Left lung (tissue), 10 donors: ENCODE measurements around the gene EXOSC5. TPM values are rescaled to one million over a fixed set of nuclear protein-coding genes. Genes with fewer than 3 reads are reported as not detected.

ENCODE experiments used
- ATAC-seq: fragments of 200-7000 bp; cut with Tn5 transposase; one replicate; pipeline ENCODE4 v1.9.1; 2020; ENCODE audit warnings: moderate library complexity
- DNase-seq, 4 donors: peaks; one replicate each; pipeline ENCODE4 v3.0.0-alpha.2; 2013 to 2020
- H3K27ac ChIP-seq, 2 donors: fragments of 200-600 bp; sonication (generic) in 1 of 2; one replicate each; pipeline versions ENCODE4 v1.5.0 to v1.8.0; 2020 to 2021
- H3K27me3 ChIP-seq, 2 donors: fragments of 200-600 bp; sonication (generic) in 1 of 2; one replicate each; pipeline versions ENCODE4 v1.5.0 to v1.8.0; 2020 to 2021
- H3K36me3 ChIP-seq, 2 donors: fragments of 200-600 bp; sonication (generic) in 1 of 2; one replicate each; pipeline versions ENCODE4 v1.5.0 to v1.8.0; 2020 to 2021
- H3K4me1 ChIP-seq, 2 donors: fragments of 200-600 bp; one replicate each; pipeline ENCODE4 v1.8.0; 2021
- H3K4me3 ChIP-seq, 2 donors: fragments of 200-600 bp; sonication (generic) in 1 of 2; one replicate each; pipeline versions ENCODE4 v1.5.0 to v1.8.0; 2020 to 2021; ENCODE audit warnings: mild to moderate bottlenecking in 1 of 2
- H3K9me3 ChIP-seq, 2 donors: fragments of 200-600 bp; sonication (generic) in 1 of 2; one replicate each; pipeline versions ENCODE4 v1.5.0 to v1.8.0; 2020 to 2021
- CTCF ChIP-seq, 2 donors: fragments of 200-600 bp; sonication (generic) in 1 of 2; IDR thresholded peaks; one replicate each; pipeline versions ENCODE4 v1.5.0 to v1.8.0; 2021; ENCODE audit warnings: antibody characterized with exemption in 2 of 2
- intact Hi-C, 2 donors: fragments of 100-400 bp; cut with DNase I; formaldehyde crosslinking; loops; one replicate each; pipeline versions ENCODE4 v1.11.2 to v1.14.2; 2022
- polyA plus RNA-seq, 6 donors: library from polyadenylated mRNA; unstranded; fragments of 120-200 nt; gene quantifications; one replicate each; pipeline ENCODE4 v1.2.1, GENCODE V29; 2013; ENCODE audit not compliant: insufficient read length in 6 of 6
- total RNA-seq, 2 donors: library from RNA; stranded (reverse); fragmentation: NEBNext Ultra II Directional; extraction: Animal tissue kit (Norgen Biotek cat#: 25700); gene quantifications; one replicate each; pipeline ENCODE4 v1.2.1, GENCODE V29; 2021
- donor health status: DM: no; HTN: yes; CAD: no.
- donor health status: DM: no; HTN: no; CAD: no.

EXOSC5 gene
- total and polyA plus RNA-seq, 8 donors: 10.3 to 19.5 (median 15.2) TPM

- peak overlapping the region; percentile 83 to 90 for H3K27ac ChIP-seq
- DNase-seq (peak in 2 of 4 donors; percentile 49 to 82), ATAC-seq (no peak)
- peak overlapping the region; percentile 91 to 97 for H3K4me3 ChIP-seq
- H3K4me1 ChIP-seq: peaks cover 5 to 67% of the 10 kb centered on the region in 2 donors
- no peaks in the 10 kb centered on the region for H3K9me3 ChIP-seq
- no peaks in the 10 kb centered on the region for H3K27me3 ChIP-seq
- intact Hi-C loops: no loop called here
- peak in 1 of 2 donors; percentile 29 for TF ChIP-seq CTCF (IDR thresholded peaks at IDR 0.05)
- no peaks in the 10 kb centered on the region for H3K36me3 ChIP-seq
Measured at GRCh38 chr19:41354343-41354953, 42.7 kb downstream of the EXOSC5 start.

- DNase-seq: peak in 3 of 4 donors; percentile 83 to 98 (median 93)
- peak; percentile 83 for ATAC-seq
- Histone ChIP-seq H3K27ac (peak within 1 kb of the TSS; percentile 83 to 90), H3K9me3 (no peaks in the 10 kb centered on the region), H3K36me3 (no peaks in the 10 kb centered on the region), H3K27me3 (no peaks in the 10 kb centered on the region), H3K4me1 (peaks cover 5 to 71% of the 10 kb centered on the region in 2 donors), H3K4me3 (peak within 1 kb of the TSS; percentile 91 to 97)
- peak; percentile 82 to 96 for TF ChIP-seq CTCF (IDR thresholded peaks at IDR 0.05)
- intact Hi-C loops: no loop called here
Measured at GRCh38 chr19:41353466-41354342, 43.5 kb downstream of the EXOSC5 start, which contains the start of gene TGFB1. TGFB1 (minus strand) TSS chr19:41353922; CDS start chr19:41353044, 878 bp downstream.

- ATAC-seq: peak; percentile 16
- peak overlapping the region; percentile 91 to 97 for H3K4me3 ChIP-seq
- H3K27ac ChIP-seq: peak overlapping the region; percentile 83 to 90
- TF ChIP-seq CTCF (IDR thresholded peaks at IDR 0.05): peak; percentile 24 to 46
- intact Hi-C loops: no loop called here
- no peaks in the 10 kb centered on the region for H3K27me3 ChIP-seq
- no peaks in the 10 kb centered on the region for H3K9me3 ChIP-seq
- peak in 2 of 4 donors; percentile 77 to 94 for DNase-seq
- H3K4me1 ChIP-seq: peaks cover 5 to 72% of the 10 kb centered on the region in 2 donors
- peaks cover 0 to 5% of the 10 kb centered on the region in 2 donors for H3K36me3 ChIP-seq
Measured at GRCh38 chr19:41352609-41353465, 44.3 kb downstream of the EXOSC5 start.

- Histone ChIP-seq H3K36me3 (peaks cover 0 to 11% of the 10 kb centered on the region in 2 donors), H3K4me3 (peak overlapping the region; percentile 91 to 97), H3K27me3 (no peaks in the 10 kb centered on the region), H3K27ac (peak overlapping the region; percentile 83 to 90), H3K9me3 (no peaks in the 10 kb centered on the region), H3K4me1 (peaks cover 5 to 67% of the 10 kb centered on the region in 2 donors)
- TF ChIP-seq CTCF (IDR thresholded peaks at IDR 0.05): no peak
- ATAC-seq (no peak), DNase-seq (no peak)
- intact Hi-C loops: no loop called here
Measured at GRCh38 chr19:41352279-41352608, 44.9 kb downstream of the EXOSC5 start.
